ENCODE measurements around the gene IRAK2. TPM values are rescaled to one million over a fixed set of nuclear protein-coding genes. Genes with fewer than 3 reads are reported as not detected.

IRAK2 gene
- total RNA-seq, 1 donor from 2014 or later, result 5.1 TPM

- intact Hi-C loops (cut with micrococcal nuclease), result no loop called here
- Mint-ChIP-seq H3K36me3 (ENCODE audit: low read depth) (peaks cover 58% of the 10 kb centered on the region), H3K27ac (peak overlapping the region; percentile 68), H3K4me3 (no peak overlapping the region), H3K9me3 (no peaks in the 10 kb centered on the region), H3K4me1 (peaks cover 40% of the 10 kb centered on the region), H3K27me3 (no peaks in the 10 kb centered on the region)
- no peak for DNase-seq
These were observed 122.0 kb downstream of the IRAK2 start for GRCh38 chr3:10286596-10287295.

- Mint-ChIP-seq H3K27ac (no peak overlapping the region), H3K4me1 (peaks cover 39% of the 10 kb centered on the region), H3K36me3 (ENCODE audit: low read depth) (peaks cover 58% of the 10 kb centered on the region), H3K27me3 (no peaks in the 10 kb centered on the region), H3K4me3 (no peak overlapping the region), H3K9me3 (no peaks in the 10 kb centered on the region)
- intact Hi-C loops (cut with micrococcal nuclease), result no loop called here
- no peak for DNase-seq
These were observed 123.3 kb downstream of the IRAK2 start for GRCh38 chr3:10287936-10288574.

GRCh38 chr3:10288575-10288960 lies 123.8 kb downstream of the IRAK2 start:
- Mint-ChIP-seq H3K36me3 (ENCODE audit: low read depth) (peaks cover 53% of the 10 kb centered on the region), H3K4me1 (peaks cover 36% of the 10 kb centered on the region), H3K27me3 (no peaks in the 10 kb centered on the region), H3K27ac (no peak overlapping the region), H3K9me3 (no peaks in the 10 kb centered on the region), H3K4me3 (no peak overlapping the region)
- intact Hi-C loops (cut with micrococcal nuclease), result no loop called here
- DNase-seq, result no peak

GRCh38 chr3:10289077-10289476 lies 124.4 kb downstream of the IRAK2 start:
- no peak overlapping the region for H3K4me3 Mint-ChIP-seq
- H3K27me3 Mint-ChIP-seq, result no peaks in the 10 kb centered on the region
- H3K27ac Mint-ChIP-seq, result no peak overlapping the region
- intact Hi-C loops (cut with micrococcal nuclease), result no loop called here
- peaks cover 31% of the 10 kb centered on the region for H3K4me1 Mint-ChIP-seq
- no peaks in the 10 kb centered on the region for H3K9me3 Mint-ChIP-seq
- DNase-seq, result no peak
- peaks cover 53% of the 10 kb centered on the region for H3K36me3 Mint-ChIP-seq (ENCODE audit: low read depth)

DNA sequence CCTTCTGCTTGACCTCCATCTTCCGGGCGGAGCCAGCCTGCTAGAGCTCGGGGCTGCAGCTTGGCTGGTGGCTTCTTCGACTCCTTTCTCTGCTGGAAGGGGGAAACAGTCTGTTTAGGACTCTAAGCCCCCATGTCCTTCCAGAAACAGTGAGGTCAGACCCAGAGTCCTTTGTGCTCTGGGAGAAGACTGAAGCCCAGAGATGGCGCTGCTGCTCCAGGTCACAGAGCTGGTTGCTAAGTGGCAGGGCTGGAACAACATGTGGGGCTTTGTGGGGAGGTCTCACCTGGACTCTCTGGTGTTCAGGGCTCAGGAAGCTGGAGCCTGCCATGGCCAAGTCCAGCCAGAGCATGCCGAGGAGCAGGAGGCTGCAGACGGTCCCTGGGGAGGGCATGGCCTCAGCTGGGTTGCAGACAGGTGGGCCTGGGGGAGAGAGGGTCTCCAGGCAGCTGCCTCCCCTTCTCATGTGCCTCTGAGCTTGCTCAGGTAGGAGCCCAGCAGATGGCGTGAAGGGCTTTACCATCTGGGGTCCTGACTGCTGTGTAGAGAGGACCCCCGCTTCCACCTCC lies 125.2 kb downstream of the IRAK2 start:
- H3K4me3 Mint-ChIP-seq, result no peak overlapping the region
- intact Hi-C loops (cut with micrococcal nuclease), result no loop called here
- H3K9me3 Mint-ChIP-seq, result no peaks in the 10 kb centered on the region
- H3K4me1 Mint-ChIP-seq, result peaks cover 23% of the 10 kb centered on the region
- H3K27me3 Mint-ChIP-seq, result no peaks in the 10 kb centered on the region
- peaks cover 54% of the 10 kb centered on the region for H3K36me3 Mint-ChIP-seq (ENCODE audit: low read depth)
- H3K27ac Mint-ChIP-seq, result no peak overlapping the region
- DNase-seq, result no peak

DNA sequence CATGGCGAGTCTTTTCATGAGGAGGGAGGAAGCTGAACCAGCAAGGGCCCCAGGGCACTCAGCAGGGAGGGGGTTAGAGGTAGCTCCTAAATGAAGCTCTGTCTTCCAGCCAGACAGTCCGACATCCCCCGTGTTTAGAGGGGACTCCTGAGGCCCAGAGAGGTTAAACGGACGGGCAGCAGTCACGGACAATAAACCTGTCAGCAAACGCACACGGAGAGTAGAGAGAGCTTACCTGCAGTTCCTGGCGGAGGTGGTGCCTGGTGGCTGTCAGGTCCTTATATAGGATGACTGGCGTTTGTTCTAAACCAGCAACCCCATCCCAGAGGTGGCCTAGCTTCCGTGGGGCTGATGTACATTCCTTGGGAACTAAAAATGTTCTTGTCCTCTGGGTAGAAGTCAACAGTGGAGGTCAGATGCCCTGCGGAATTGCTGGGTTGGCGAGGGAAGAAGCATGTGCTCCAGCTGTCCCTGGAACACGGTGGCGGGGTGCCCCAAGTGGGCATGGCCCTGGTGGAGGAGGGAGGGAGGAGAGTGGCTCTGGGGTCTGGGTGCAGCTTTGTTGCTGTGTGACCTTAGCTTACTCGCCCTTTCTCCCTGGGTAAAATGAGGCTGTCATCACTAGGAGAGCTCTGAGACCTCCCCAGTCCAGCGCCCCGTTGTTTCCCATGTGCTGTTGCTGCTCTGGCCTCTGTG lies 125.9 kb downstream of the IRAK2 start:
- Mint-ChIP-seq H3K27me3 (no peaks in the 10 kb centered on the region), H3K36me3 (ENCODE audit: low read depth) (peaks cover 57% of the 10 kb centered on the region), H3K9me3 (no peaks in the 10 kb centered on the region), H3K4me3 (no peak overlapping the region), H3K27ac (no peak overlapping the region), H3K4me1 (peaks cover 17% of the 10 kb centered on the region)
- intact Hi-C loops (cut with micrococcal nuclease), result no loop called here
- no peak for DNase-seq

DNA sequence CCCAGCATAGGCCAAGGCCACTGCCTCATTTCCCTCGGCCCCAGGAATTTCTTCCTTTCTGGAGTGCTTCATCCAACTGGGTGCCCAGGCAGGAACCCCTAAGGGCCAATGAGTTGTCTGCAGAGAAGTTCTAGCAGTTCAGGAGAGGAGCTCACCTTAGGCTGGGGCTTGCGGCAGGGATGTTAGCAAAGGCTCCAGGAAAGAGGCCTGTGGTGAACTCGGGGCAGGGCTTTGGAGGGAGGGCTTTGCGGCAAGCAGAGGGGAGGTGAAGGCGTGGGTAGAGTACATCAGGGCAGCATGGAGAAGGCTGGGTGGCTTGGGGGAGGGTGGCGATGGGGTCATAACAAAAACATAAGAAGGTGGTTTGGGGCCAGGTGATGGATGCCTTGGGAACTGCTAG lies 126.9 kb downstream of the IRAK2 start:
- no peak for DNase-seq
- Mint-ChIP-seq H3K27ac (peak overlapping the region; percentile 27), H3K4me3 (peak overlapping the region; percentile 3), H3K4me1 (peaks cover 13% of the 10 kb centered on the region), H3K27me3 (no peaks in the 10 kb centered on the region), H3K9me3 (no peaks in the 10 kb centered on the region), H3K36me3 (ENCODE audit: low read depth) (peaks cover 56% of the 10 kb centered on the region)
- intact Hi-C loops (cut with micrococcal nuclease), result no loop called here

GRCh38 chr3:10292505-10293419 lies 128.0 kb downstream of the IRAK2 start, which contains the start of gene GHRL:
TSS of gene GHRL (minus strand) at chr3:10292947. CDS start at chr3:10290180, 2,767 bp downstream.
- H3K36me3 Mint-ChIP-seq (ENCODE audit: low read depth), result peaks cover 55% of the 10 kb centered on the region
- H3K4me1 Mint-ChIP-seq, result peaks cover 8% of the 10 kb centered on the region
- no peak for DNase-seq
- H3K27ac Mint-ChIP-seq, result peak within 1 kb of the TSS; percentile 89
- no peaks in the 10 kb centered on the region for H3K9me3 Mint-ChIP-seq
- peak within 1 kb of the TSS; percentile 41 for H3K4me3 Mint-ChIP-seq
- intact Hi-C loops (cut with micrococcal nuclease), result no loop called here
- no peaks in the 10 kb centered on the region for H3K27me3 Mint-ChIP-seq

Other genes with a start within 250 kb of the IRAK2 start
- gene IL17RC, start 247.8 kb upstream of the IRAK2 start, total RNA-seq, result 0.28 and 0.42 TPM in 2 replicates
- gene CRELD1, start 231.1 kb upstream of the IRAK2 start, total RNA-seq, result 22.7 and 23.4 TPM in 2 replicates
- 11.8 and 13.5 TPM in 2 replicates for gene PRRT3, start 212.5 kb upstream of the IRAK2 start, total RNA-seq
- 41.4 and 42.1 TPM in 2 replicates for gene EMC3, start 178.1 kb upstream of the IRAK2 start, total RNA-seq
- gene FANCD2, start 138.5 kb upstream of the IRAK2 start, total RNA-seq, result 71.4 and 73.8 TPM in 2 replicates
- gene FANCD2OS, start 56.7 kb upstream of the IRAK2 start, total RNA-seq, result not detected in 2 replicates
- gene BRK1, start 49.2 kb upstream of the IRAK2 start, total RNA-seq, result 98.8 and 99.6 TPM in 2 replicates
- 62.8 and 65.2 TPM in 2 replicates for gene VHL, start 23.1 kb upstream of the IRAK2 start, total RNA-seq
- gene TATDN2, start 83.5 kb downstream of the IRAK2 start, total RNA-seq, result 70.9 and 74.4 TPM in 2 replicates
- 0.43 and 1.3 TPM in 2 replicates for gene GHRL, start 128.0 kb downstream of the IRAK2 start, total RNA-seq
- 128 and 131 TPM in 2 replicates for gene SEC13, start 156.2 kb downstream of the IRAK2 start, total RNA-seq

All from activated CD4-positive, alpha-beta T cell treated with anti-CD3 and anti-CD28 coated beads, Interleukin-2, amount 10 ng/mL, durations not matched to agents 24 days and 14 days (primary cell).